Measurements from ENCODE around the gene SLC47A2.
A peak's percentile ranks its signal among the peaks of the same experiment; 100 is the strongest.

The SLC47A2 gene

GRCh38 chr17:19747829-19748806 is 31.7 kb upstream of the SLC47A2 start, which contains the start of gene ALDH3A1:
TSS of gene ALDH3A1 (minus strand) at chr17:19748298. CDS start at chr17:19745129, 3,169 bp downstream.
- no peak for DNase-seq (ENCODE audit: low read depth in 2 of 2, low spot score in 1 of 2)

GRCh38 chr17:19747159-19747719 is 30.9 kb upstream of the SLC47A2 start:
- DNase-seq (ENCODE audit: low read depth in 2 of 2, low spot score in 1 of 2): no peak

GRCh38 chr17:19746517-19746916 is 30.1 kb upstream of the SLC47A2 start:
- no peak for DNase-seq (ENCODE audit: low read depth in 2 of 2, low spot score in 1 of 2)

GRCh38 chr17:19744922-19745757 is 28.8 kb upstream of the SLC47A2 start:
- DNase-seq (ENCODE audit: low read depth in 2 of 2, low spot score in 1 of 2): peak; percentile 46 to 60

GRCh38 chr17:19744492-19744891 is 28.1 kb upstream of the SLC47A2 start:
- DNase-seq (ENCODE audit: low read depth in 2 of 2, low spot score in 1 of 2): no peak

DNA sequence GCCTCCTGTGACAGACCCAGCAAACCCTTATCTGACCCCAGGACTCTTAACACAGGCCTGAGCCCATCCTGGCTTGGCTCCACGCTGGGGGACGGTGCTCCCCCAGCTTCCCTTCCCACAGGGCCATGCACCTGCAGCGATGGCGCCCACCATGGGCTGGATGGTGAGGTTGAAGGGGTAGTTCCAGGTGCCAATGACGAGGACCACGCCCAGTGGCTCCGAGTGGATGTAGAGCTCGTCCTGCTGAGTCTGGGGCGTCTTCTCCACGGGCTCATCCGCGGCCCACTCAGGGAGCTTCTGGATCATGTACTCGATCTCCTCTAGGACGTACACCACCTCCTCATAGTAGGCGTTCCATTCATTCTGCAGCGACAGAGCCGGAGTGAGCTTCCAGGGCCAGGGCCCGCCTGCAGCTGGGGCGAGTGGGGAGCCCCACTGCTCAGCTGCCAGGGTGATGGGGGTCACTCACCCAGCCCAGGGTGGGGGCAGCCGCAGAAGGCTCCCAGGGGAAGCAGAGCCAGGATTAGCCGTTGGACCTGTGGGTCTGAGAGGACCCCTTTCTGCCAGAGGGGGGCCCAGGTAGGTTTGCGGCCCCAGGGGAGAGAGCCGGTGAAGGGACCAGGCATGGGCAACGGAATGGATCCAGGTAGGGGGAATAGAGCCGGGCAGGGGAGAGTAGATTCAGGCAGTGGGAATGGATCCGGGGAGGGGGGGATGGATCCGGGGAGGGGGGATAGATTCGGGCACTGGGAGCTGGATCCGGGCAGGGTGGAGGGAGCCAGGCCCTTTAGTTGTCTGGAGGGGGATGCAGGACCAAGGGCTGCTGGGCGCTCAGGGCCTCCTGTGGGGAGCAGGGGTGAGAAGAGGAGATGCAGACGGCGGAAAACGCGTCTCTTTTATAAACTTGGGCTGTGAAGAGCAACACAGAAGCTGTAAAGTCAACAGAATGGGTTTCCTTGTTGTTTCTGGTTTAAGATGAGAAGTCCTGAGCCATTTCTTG is 27.0 kb upstream of the SLC47A2 start:
- DNase-seq (ENCODE audit: low read depth in 2 of 2, low spot score in 1 of 2): no peak

- DNase-seq (ENCODE audit: low read depth in 2 of 2, low spot score in 1 of 2): no peak
Measured at GRCh38 chr17:19742495-19742894, 26.1 kb upstream of the SLC47A2 start.

GRCh38 chr17:19741832-19742457 is 25.6 kb upstream of the SLC47A2 start:
- DNase-seq (ENCODE audit: low read depth in 2 of 2, low spot score in 1 of 2): no peak

DNA sequence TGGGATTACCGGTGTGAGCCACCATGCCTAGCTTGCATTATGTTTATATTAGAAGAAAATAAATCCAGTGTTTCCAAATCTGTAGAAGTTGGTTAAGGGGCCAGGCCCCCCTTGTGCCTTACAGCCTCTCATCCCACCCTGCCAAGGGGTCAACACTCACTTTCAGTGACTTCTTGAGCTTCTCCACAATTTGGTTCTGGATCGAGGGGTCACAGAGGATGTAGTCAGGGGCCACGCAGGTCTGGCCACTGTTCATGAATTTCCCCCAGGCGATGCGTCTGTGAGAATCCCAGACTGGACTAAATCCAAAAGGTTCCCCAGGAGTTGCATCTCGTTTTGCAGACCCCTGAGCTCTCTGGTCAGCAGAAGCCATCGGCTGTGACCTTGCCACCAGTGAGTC is 24.5 kb upstream of the SLC47A2 start:
- no peak for DNase-seq (ENCODE audit: low read depth in 2 of 2, low spot score in 1 of 2)

DNA sequence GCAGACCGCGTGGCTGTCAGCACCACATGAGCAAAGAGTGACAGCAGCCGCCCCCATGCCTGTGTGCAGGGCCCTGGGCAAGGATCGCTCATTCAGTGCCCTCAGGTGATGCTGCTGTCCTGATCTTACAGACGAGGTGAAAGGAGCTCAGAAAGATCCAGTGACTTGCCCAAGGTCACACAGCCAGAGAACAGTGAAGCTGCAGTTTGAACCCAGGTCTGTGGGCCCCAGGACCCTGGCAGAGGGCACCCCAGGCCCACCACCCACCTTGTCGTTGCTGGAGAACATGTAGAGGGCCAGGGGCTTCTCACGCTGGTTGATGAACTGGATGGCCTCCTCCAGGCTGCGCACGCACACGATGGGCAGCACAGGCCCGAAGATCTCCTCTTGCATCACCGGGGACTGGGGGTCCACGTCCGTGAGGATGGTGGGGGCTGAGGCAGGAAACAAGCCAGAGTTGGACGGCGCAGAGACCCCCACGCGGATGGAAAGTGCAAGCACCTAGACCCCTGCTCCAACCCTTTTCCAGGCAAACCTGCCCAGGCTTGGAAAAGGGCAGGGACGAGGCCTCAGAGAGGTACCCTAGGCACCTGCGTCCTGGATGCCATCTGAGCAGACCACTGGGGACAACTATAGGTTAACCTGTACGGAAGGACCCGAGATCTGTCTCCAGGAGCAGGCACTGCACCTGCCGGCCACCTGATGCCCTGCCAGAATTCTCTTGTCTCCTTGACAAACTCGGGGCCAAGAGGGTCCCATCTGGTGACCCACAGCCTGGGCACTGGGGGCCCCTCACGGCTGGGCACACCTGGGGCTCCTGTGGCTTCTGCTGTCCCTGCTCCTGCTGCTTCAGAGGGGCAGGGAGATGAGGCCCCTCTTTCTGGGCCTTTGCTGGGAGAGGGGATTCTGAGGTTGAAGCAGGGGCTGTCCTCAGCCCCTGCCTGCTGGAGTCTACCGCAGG is 23.1 kb upstream of the SLC47A2 start:
- DNase-seq (ENCODE audit: low read depth in 2 of 2, low spot score in 1 of 2): no peak

DNA sequence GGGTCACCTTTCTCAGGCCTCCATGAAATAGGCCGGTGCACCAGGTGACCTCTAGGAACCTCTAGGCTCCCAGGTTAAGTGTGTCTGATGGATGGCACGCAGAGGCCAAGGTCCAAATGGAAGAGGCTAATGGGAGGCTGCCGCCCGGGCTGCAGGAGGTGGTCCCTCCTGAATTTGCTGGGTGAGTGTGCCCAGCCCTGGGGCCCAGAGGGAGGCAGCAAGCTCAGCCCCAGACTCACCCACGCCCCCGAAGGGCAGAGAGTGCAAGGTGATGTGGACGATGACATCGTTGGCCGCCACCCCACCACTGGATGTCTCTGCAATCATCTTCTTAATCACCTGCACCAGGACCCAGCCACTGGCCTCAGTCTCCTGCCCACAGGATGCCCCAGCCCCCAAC is 22.4 kb upstream of the SLC47A2 start:
- no peak for DNase-seq (ENCODE audit: low read depth in 2 of 2, low spot score in 1 of 2)

- no peak for DNase-seq (ENCODE audit: low read depth in 2 of 2, low spot score in 1 of 2)
Measured at GRCh38 chr17:19738073-19738449, 21.7 kb upstream of the SLC47A2 start.

DNA sequence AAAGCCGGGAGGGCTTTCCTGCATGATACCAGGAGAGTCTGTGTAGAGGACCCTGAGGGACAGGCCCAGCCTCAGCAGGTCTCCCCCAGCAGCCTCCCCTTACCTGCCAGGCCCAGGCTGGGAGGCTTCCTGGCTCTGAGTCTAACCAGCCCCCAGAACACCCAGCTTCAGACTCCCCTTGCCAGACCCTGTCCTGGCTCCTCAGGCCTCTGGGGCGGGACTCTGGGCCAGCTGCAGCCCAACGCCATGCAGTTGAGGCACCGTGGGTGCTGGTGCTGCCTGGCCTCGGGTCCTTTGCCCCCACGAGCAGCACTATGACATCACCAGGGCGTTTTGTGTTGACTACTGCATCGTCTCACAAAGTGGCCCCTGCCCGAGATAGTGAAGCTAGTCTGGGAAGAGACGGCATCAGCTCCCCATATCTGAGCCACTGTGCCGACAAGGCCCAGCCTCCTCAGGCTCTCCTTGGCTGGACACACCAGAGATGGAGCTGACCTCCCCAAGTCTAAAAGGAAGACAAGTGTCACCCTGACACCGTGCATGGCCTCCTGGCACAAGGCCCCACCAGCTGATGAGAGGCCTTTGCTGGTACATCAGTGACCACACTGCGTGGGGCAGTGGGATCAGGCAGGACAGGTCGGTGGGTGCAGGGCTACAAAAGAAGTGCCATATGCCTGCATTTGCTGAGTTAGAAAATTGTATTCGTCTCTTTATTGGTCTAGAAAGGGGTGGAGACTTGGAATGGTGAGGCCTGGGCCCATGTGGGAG is 21.1 kb upstream of the SLC47A2 start:
- no peak for DNase-seq (ENCODE audit: low read depth in 2 of 2, low spot score in 1 of 2)

- DNase-seq (ENCODE audit: low read depth in 2 of 2, low spot score in 1 of 2): no peak
Measured at GRCh38 chr17:19736071-19736470, 19.7 kb upstream of the SLC47A2 start.

- DNase-seq (ENCODE audit: low read depth in 2 of 2, low spot score in 1 of 2): no peak
Measured at GRCh38 chr17:19733953-19734526, 17.7 kb upstream of the SLC47A2 start.

DNA sequence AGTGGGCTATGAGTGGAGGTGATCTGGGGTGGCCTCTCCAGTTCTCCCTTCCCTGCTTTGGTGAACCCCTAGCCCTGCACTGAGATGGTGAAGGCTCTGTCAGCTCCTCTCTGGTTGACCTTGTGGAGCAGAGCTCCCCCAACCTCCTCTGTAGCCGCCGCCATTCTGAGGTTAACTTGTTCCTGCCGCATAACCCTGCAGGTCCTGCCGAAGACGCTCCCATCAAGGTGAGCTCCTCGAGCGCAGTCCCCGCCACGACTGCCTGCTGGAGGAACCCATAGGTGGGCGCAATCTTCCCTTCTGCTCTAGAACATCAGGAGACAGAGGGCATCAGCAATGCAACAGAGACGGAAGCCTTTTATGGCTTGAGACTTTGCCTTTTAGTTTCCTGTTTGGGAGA is 15.2 kb upstream of the SLC47A2 start:
- DNase-seq (ENCODE audit: low read depth in 2 of 2, low spot score in 1 of 2): no peak

DNA sequence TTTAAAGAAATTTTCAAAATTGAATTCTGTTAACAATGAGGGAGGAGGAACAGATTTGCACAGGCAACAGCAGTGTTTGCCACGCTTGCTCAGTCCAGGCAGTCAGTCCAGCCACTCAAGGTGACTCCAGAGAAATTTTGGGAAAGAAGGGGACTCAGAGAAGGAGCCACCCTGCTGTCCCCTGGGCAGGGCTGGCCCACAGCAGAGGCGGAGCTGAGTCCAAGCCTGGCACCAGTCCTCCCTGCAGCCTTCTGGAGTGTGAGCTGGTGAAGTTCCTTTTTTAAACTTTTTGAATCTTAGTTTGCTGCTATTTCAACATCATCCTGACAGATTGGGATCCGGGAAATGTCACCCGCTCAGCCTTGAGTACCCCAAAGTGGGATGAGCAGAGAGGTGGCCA is 14.5 kb upstream of the SLC47A2 start:
- DNase-seq (ENCODE audit: low read depth in 2 of 2, low spot score in 1 of 2): no peak

- no peak for DNase-seq (ENCODE audit: low read depth in 2 of 2, low spot score in 1 of 2)
Measured at GRCh38 chr17:19729900-19730299, 13.5 kb upstream of the SLC47A2 start.
